ENCODE measurements around the gene FAM120B.

The FAM120B gene

GRCh38 chr6:170305805-170306323, 694 bp upstream of the FAM120B start:
- no peaks in the 10 kb centered on the region for H3K9me3 ChIP-seq (ENCODE audit: control insufficient read depth, insufficient read depth, low read length)
- no peak overlapping the region for H3K27ac ChIP-seq (ENCODE audit: low read length)
- H3K27me3 ChIP-seq (ENCODE audit: control insufficient read depth, insufficient read depth, low read length), result peaks cover 4% of the 10 kb centered on the region; the same call in 1 of the 2 replicates
- no peaks in the 10 kb centered on the region for H3K36me3 ChIP-seq (ENCODE audit: control insufficient read depth, insufficient read depth, low read length)
- DNase-seq (ENCODE audit: low read depth, low spot score), result no peak
- peak overlapping the region; percentile 88; the same call in 1 of the 2 replicates for H3K4me3 ChIP-seq (ENCODE audit: low read length)
- no CpG with 5 or more reads among the region's 29 CpGs for WGBS (ENCODE audit: insufficient coverage, insufficient read length)
- no peaks in the 10 kb centered on the region; the same call in 1 of the 2 replicates for H3K4me1 ChIP-seq (ENCODE audit: control insufficient read depth, insufficient read depth, low read length)

GRCh38 chr6:170307080-170307545, 555 bp downstream of the FAM120B start:
- H3K27me3 ChIP-seq (ENCODE audit: control insufficient read depth, insufficient read depth, low read length), result peaks cover 4% of the 10 kb centered on the region; the same call in 1 of the 2 replicates
- WGBS (ENCODE audit: insufficient coverage, insufficient read length), result no CpG with 5 or more reads among the region's 15 CpGs
- H3K4me3 ChIP-seq (ENCODE audit: low read length), result peak overlapping the region; percentile 88
- no peak for DNase-seq (ENCODE audit: low read depth, low spot score)
- no peaks in the 10 kb centered on the region for H3K9me3 ChIP-seq (ENCODE audit: control insufficient read depth, insufficient read depth, low read length)
- H3K4me1 ChIP-seq (ENCODE audit: control insufficient read depth, insufficient read depth, low read length), result no peaks in the 10 kb centered on the region; the same call in 1 of the 2 replicates
- no peak overlapping the region for H3K27ac ChIP-seq (ENCODE audit: low read length)
- H3K36me3 ChIP-seq (ENCODE audit: control insufficient read depth, insufficient read depth, low read length), result no peaks in the 10 kb centered on the region

GRCh38 chr6:170308761-170309160, 2.2 kb downstream of the FAM120B start:
- Histone ChIP-seq H3K9me3 (ENCODE audit: control insufficient read depth, insufficient read depth, low read length) (no peaks in the 10 kb centered on the region), H3K4me3 (ENCODE audit: low read length) (no peak overlapping the region), H3K27ac (ENCODE audit: low read length) (no peak overlapping the region), H3K36me3 (ENCODE audit: control insufficient read depth, insufficient read depth, low read length) (no peaks in the 10 kb centered on the region), H3K27me3 (ENCODE audit: control insufficient read depth, insufficient read depth, low read length) (peaks cover 4% of the 10 kb centered on the region; the same call in 1 of the 2 replicates), H3K4me1 (ENCODE audit: control insufficient read depth, insufficient read depth, low read length) (peaks cover 2% of the 10 kb centered on the region)
- no CpG with 5 or more reads among the region's 1 CpG for WGBS (ENCODE audit: insufficient coverage, insufficient read length)
- DNase-seq (ENCODE audit: low read depth, low spot score), result no peak

- Histone ChIP-seq H3K27me3 (ENCODE audit: control insufficient read depth, insufficient read depth, low read length) (no peaks in the 10 kb centered on the region), H3K4me3 (ENCODE audit: low read length) (no peak overlapping the region), H3K27ac (ENCODE audit: low read length) (no peak overlapping the region), H3K36me3 (ENCODE audit: control insufficient read depth, insufficient read depth, low read length) (no peaks in the 10 kb centered on the region), H3K4me1 (ENCODE audit: control insufficient read depth, insufficient read depth, low read length) (peaks cover 2% of the 10 kb centered on the region), H3K9me3 (ENCODE audit: control insufficient read depth, insufficient read depth, low read length) (no peaks in the 10 kb centered on the region)
- no CpG with 5 or more reads among the region's 5 CpGs for WGBS (ENCODE audit: insufficient coverage, insufficient read length)
- DNase-seq (ENCODE audit: low read depth, low spot score), result no peak
These were observed 5.1 kb downstream of the FAM120B start for GRCh38 chr6:170311696-170312095.

- DNase-seq (ENCODE audit: low read depth, low spot score), result no peak
- peaks cover 2% of the 10 kb centered on the region; the same call in 1 of the 2 replicates for H3K4me1 ChIP-seq (ENCODE audit: control insufficient read depth, insufficient read depth, low read length)
- WGBS (ENCODE audit: insufficient coverage, insufficient read length), result no CpG with 5 or more reads among the region's 2 CpGs
These were observed 6.3 kb downstream of the FAM120B start for GRCh38 chr6:170312876-170313275.

GRCh38 chr6:170313716-170314295, 7.2 kb downstream of the FAM120B start:
- Histone ChIP-seq H3K27me3 (ENCODE audit: control insufficient read depth, insufficient read depth, low read length) (no peaks in the 10 kb centered on the region), H3K36me3 (ENCODE audit: control insufficient read depth, insufficient read depth, low read length) (no peaks in the 10 kb centered on the region), H3K27ac (ENCODE audit: low read length) (no peak overlapping the region), H3K4me3 (ENCODE audit: low read length) (no peak overlapping the region), H3K9me3 (ENCODE audit: control insufficient read depth, insufficient read depth, low read length) (no peaks in the 10 kb centered on the region), H3K4me1 (ENCODE audit: control insufficient read depth, insufficient read depth, low read length) (peaks cover 2% of the 10 kb centered on the region; the same call in 1 of the 2 replicates)
- WGBS (ENCODE audit: insufficient coverage, insufficient read length), result no CpG with 5 or more reads among the region's 6 CpGs
- no peak for DNase-seq (ENCODE audit: low read depth, low spot score)

More at GRCh38 chr6:170312876-170313275, 6.3 kb downstream of the FAM120B start:
- Histone ChIP-seq H3K4me3 (ENCODE audit: low read length) (no peak overlapping the region), H3K36me3 (ENCODE audit: control insufficient read depth, insufficient read depth, low read length) (no peaks in the 10 kb centered on the region), H3K27me3 (ENCODE audit: control insufficient read depth, insufficient read depth, low read length) (no peaks in the 10 kb centered on the region), H3K27ac (ENCODE audit: low read length) (no peak overlapping the region), H3K9me3 (ENCODE audit: control insufficient read depth, insufficient read depth, low read length) (no peaks in the 10 kb centered on the region)

- Histone ChIP-seq H3K4me3 (ENCODE audit: low read length) (no peak overlapping the region), H3K4me1 (ENCODE audit: control insufficient read depth, insufficient read depth, low read length) (peaks cover 2% of the 10 kb centered on the region; the same call in 1 of the 2 replicates), H3K27ac (ENCODE audit: low read length) (no peak overlapping the region), H3K36me3 (ENCODE audit: control insufficient read depth, insufficient read depth, low read length) (no peaks in the 10 kb centered on the region), H3K27me3 (ENCODE audit: control insufficient read depth, insufficient read depth, low read length) (no peaks in the 10 kb centered on the region), H3K9me3 (ENCODE audit: control insufficient read depth, insufficient read depth, low read length) (no peaks in the 10 kb centered on the region)
- DNase-seq (ENCODE audit: low read depth, low spot score), result no peak
- no CpG with 5 or more reads among the region's 5 CpGs for WGBS (ENCODE audit: insufficient coverage, insufficient read length)
These were observed 8.4 kb downstream of the FAM120B start for GRCh38 chr6:170314983-170315382.

- H3K4me1 ChIP-seq (ENCODE audit: control insufficient read depth, insufficient read depth, low read length), result peaks cover 2% of the 10 kb centered on the region; the same call in 1 of the 2 replicates
- H3K9me3 ChIP-seq (ENCODE audit: control insufficient read depth, insufficient read depth, low read length), result no peaks in the 10 kb centered on the region
- no peaks in the 10 kb centered on the region for H3K36me3 ChIP-seq (ENCODE audit: control insufficient read depth, insufficient read depth, low read length)
- H3K27ac ChIP-seq (ENCODE audit: low read length), result no peak overlapping the region
- DNase-seq (ENCODE audit: low read depth, low spot score), result no peak
- no peak overlapping the region for H3K4me3 ChIP-seq (ENCODE audit: low read length)
- no CpG with 5 or more reads among the region's 4 CpGs for WGBS (ENCODE audit: insufficient coverage, insufficient read length)
- no peaks in the 10 kb centered on the region for H3K27me3 ChIP-seq (ENCODE audit: control insufficient read depth, insufficient read depth, low read length)
These were observed 9.5 kb downstream of the FAM120B start for GRCh38 chr6:170316071-170316470.

- WGBS (ENCODE audit: insufficient coverage, insufficient read length), result no CpG with 5 or more reads among the region's 1 CpG
- no peaks in the 10 kb centered on the region for H3K36me3 ChIP-seq (ENCODE audit: control insufficient read depth, insufficient read depth, low read length)
- H3K27me3 ChIP-seq (ENCODE audit: control insufficient read depth, insufficient read depth, low read length), result no peaks in the 10 kb centered on the region
- H3K27ac ChIP-seq (ENCODE audit: low read length), result no peak overlapping the region
- H3K4me1 ChIP-seq (ENCODE audit: control insufficient read depth, insufficient read depth, low read length), result peaks cover 2% of the 10 kb centered on the region; the same call in 1 of the 2 replicates
- H3K4me3 ChIP-seq (ENCODE audit: low read length), result no peak overlapping the region
- DNase-seq (ENCODE audit: low read depth, low spot score), result no peak
- H3K9me3 ChIP-seq (ENCODE audit: control insufficient read depth, insufficient read depth, low read length), result no peaks in the 10 kb centered on the region
These were observed 10.5 kb downstream of the FAM120B start for GRCh38 chr6:170317076-170317475.

DNA sequence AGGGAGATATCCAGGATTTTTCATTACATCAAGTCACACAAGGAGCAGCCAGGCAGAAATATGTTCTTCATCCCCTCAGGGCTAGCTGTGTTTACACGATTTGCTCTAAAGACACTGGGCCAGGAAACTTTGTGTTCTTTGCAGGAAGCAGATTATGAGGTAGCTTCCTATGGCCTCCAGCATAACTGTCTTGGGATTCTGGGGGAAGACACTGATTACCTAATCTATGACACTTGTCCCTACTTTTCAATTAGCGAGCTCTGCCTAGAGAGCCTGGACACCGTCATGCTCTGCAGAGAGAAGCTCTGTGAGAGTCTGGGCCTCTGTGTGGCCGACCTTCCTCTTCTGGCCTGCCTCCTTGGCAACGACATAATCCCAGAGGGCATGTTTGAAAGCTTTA, 11.2 kb downstream of the FAM120B start:
- peaks cover 2% of the 10 kb centered on the region; the same call in 1 of the 2 replicates for H3K4me1 ChIP-seq (ENCODE audit: control insufficient read depth, insufficient read depth, low read length)
- no peak for DNase-seq (ENCODE audit: low read depth, low spot score)
- no peaks in the 10 kb centered on the region for H3K36me3 ChIP-seq (ENCODE audit: control insufficient read depth, insufficient read depth, low read length)
- no CpG with 5 or more reads among the region's 5 CpGs for WGBS (ENCODE audit: insufficient coverage, insufficient read length)
- no peak overlapping the region for H3K4me3 ChIP-seq (ENCODE audit: low read length)
- H3K27ac ChIP-seq (ENCODE audit: low read length), result no peak overlapping the region
- H3K9me3 ChIP-seq (ENCODE audit: control insufficient read depth, insufficient read depth, low read length), result no peaks in the 10 kb centered on the region
- no peaks in the 10 kb centered on the region for H3K27me3 ChIP-seq (ENCODE audit: control insufficient read depth, insufficient read depth, low read length)
